IMR-90 (cell line): ENCODE results near the gene GSG1L. TPM values are rescaled to one million over a fixed set of nuclear protein-coding genes. Genes with fewer than 3 reads are reported as not detected.

Source experiments
- ATAC-seq: fragments of 200-7000 bp; cut with Tn5 transposase; 2 replicates; pipeline ENCODE4 v1.9.1; 2020; ENCODE audit warnings: low read depth, mild to moderate bottlenecking, moderate library complexity
- BruUV-seq: library from RNA; stranded (reverse); fragments of 400-500 nt; replicated peaks from 2 replicates; lab custom pipeline; 2021; lab: Mats Ljungman, UMichigan
- CTCF ChIA-PET: fragments of 300-600 bp; formaldehyde crosslinking; extraction: SDS; loops from one replicate; lab custom pipeline; 2021; ENCODE audit warnings: antibody characterized with exemption; lab: Yijun Ruan, JAX
- POLR2A ChIA-PET: fragments of 300-600 bp; sonication (Branson Sonifier 250); formaldehyde crosslinking; loops from one replicate; lab custom pipeline; 2022; ENCODE audit warnings: antibody characterized with exemption; ENCODE audit not compliant: unreplicated experiment; lab: Charles Lee
- DNase-seq: peaks from one replicate; pipeline ENCODE4 v3.0.0; 2013
- H2AFZ ChIP-seq: replicated peaks from 2 replicates; pipeline ENCODE3; 2013; ENCODE audit warnings: low read length, mild to moderate bottlenecking; ENCODE audit not compliant: poor library complexity
- H2AK5ac ChIP-seq: 2 replicates; pipeline ENCODE4 v1.6.1; 2013; ENCODE audit warnings: low read depth, low read length, inconsistent platforms
- H2AK9ac ChIP-seq: replicated peaks from 2 replicates; pipeline ENCODE3; 2013; ENCODE audit warnings: mild to moderate bottlenecking, low read depth, low read length, moderate library complexity; ENCODE audit not compliant: poor library complexity
- H2BK120ac ChIP-seq: 2 replicates; pipeline ENCODE4 v1.6.1; 2013; ENCODE audit warnings: low read depth, low read length, inconsistent platforms
- H2BK15ac ChIP-seq: 3 replicates; pipeline ENCODE4 v1.6.1; 2013; ENCODE audit warnings: low read depth, low read length, inconsistent platforms
- H2BK20ac ChIP-seq: 2 replicates; pipeline ENCODE4 v1.6.1; 2013; ENCODE audit warnings: low read depth, mild to moderate bottlenecking, inconsistent platforms, low read length, moderate library complexity
- H2BK5ac ChIP-seq: 2 replicates; pipeline ENCODE4 v1.6.1; 2013; ENCODE audit warnings: mild to moderate bottlenecking, low read depth, low read length, inconsistent platforms; ENCODE audit not compliant: poor library complexity, severe bottlenecking
- H3K14ac ChIP-seq: replicated peaks from 2 replicates; pipeline ENCODE4 v1.6.1; 2013; ENCODE audit warnings: low read depth, low read length, inconsistent platforms
- H3K18ac ChIP-seq: 2 replicates; pipeline ENCODE4 v1.6.1; 2013; ENCODE audit warnings: low read depth, low read length, control low read depth
- H3K23ac ChIP-seq: 2 replicates; pipeline ENCODE4 v1.6.1; 2013; ENCODE audit warnings: low read depth, low read length, inconsistent platforms
- H3K27ac ChIP-seq: 2 replicates; pipeline ENCODE4 v1.5.1; 2013; ENCODE audit warnings: mild to moderate bottlenecking, control low read depth, low read length; ENCODE audit not compliant: insufficient read depth
- H3K27me3 ChIP-seq: 2 replicates; pipeline ENCODE4 v1.6.1; 2013; ENCODE audit warnings: low read length; ENCODE audit not compliant: control insufficient read depth, insufficient read depth
- H3K36me3 ChIP-seq: 2 replicates; pipeline ENCODE4 v1.6.1; 2013; ENCODE audit warnings: low read length, mixed read lengths; ENCODE audit not compliant: control insufficient read depth, insufficient read depth
- H3K4ac ChIP-seq: 2 replicates; pipeline ENCODE4 v1.6.1; 2013; ENCODE audit warnings: low read depth, low read length, inconsistent platforms
- H3K4me1 ChIP-seq: 2 replicates; pipeline ENCODE4 v1.6.1; 2013; ENCODE audit warnings: low read length, mixed read lengths; ENCODE audit not compliant: control insufficient read depth, insufficient read depth
- H3K4me2 ChIP-seq: 2 replicates; pipeline ENCODE4 v1.6.1; 2013; ENCODE audit warnings: low read depth, mild to moderate bottlenecking, control low read depth, low read length, moderate library complexity
- H3K4me3 ChIP-seq: 2 replicates; pipeline ENCODE4 v1.5.1; 2013; ENCODE audit warnings: low read depth, mild to moderate bottlenecking, control low read depth, low read length, moderate library complexity; ENCODE audit not compliant: insufficient read depth
- H3K56ac ChIP-seq: 2 replicates; pipeline ENCODE4 v1.6.1; 2013; ENCODE audit warnings: low read length, inconsistent platforms; ENCODE audit not compliant: insufficient read depth; ENCODE audit errors: extremely low read depth
- H3K79me1 ChIP-seq, 2 experiments: 2 replicates each; pipeline ENCODE4 v1.6.1; 2013; ENCODE audit warnings: low read length in 2 of 2, inconsistent platforms in 1 of 2, low read depth in 1 of 2
- H3K9ac ChIP-seq: 2 replicates; pipeline ENCODE4 v1.6.1; 2013; ENCODE audit warnings: low read depth, low read length, control low read depth
- H3K9me1 ChIP-seq: 2 replicates; pipeline ENCODE4 v1.6.1; 2013; ENCODE audit warnings: low read length, inconsistent platforms; ENCODE audit not compliant: insufficient read depth
- H3K9me3 ChIP-seq: 2 replicates; pipeline ENCODE4 v1.6.1; 2013; ENCODE audit warnings: low read length; ENCODE audit not compliant: control insufficient read depth, insufficient read depth
- H4K20me1 ChIP-seq: 2 replicates; pipeline ENCODE4 v1.6.1; 2013; ENCODE audit warnings: low read length, inconsistent platforms; ENCODE audit not compliant: insufficient read depth
- H4K5ac ChIP-seq: 2 replicates; pipeline ENCODE4 v1.6.1; 2013; ENCODE audit warnings: mild to moderate bottlenecking, low read depth, low read length, control low read depth
- H4K8ac ChIP-seq, 2 experiments: 2 replicates each; pipeline ENCODE4 v1.6.1; 2013; ENCODE audit warnings: low read depth in 2 of 2, low read length in 2 of 2, control low read depth in 1 of 2, inconsistent platforms in 1 of 2
- H4K91ac ChIP-seq: 2 replicates; pipeline ENCODE4 v1.6.1; 2013; ENCODE audit warnings: low read depth, low read length, inconsistent platforms; ENCODE audit not compliant: insufficient read depth
- MAZ ChIP-seq: IDR thresholded peaks from 2 replicates; pipeline ENCODE4 v1.6.1; 2012; ENCODE audit warnings: low read depth, mild to moderate bottlenecking, low read length, improper control_type of control experiment, moderate library complexity, borderline replicate concordance
- POLR2A ChIP-seq: IDR thresholded peaks from 2 replicates; pipeline ENCODE4 v1.6.1; 2012; ENCODE audit warnings: mild to moderate bottlenecking, low read depth, low read length
- WGBS, 2 experiments: methylation state at CpG; one replicate each; pipeline versions ENCODE4 v1.1.5 to v1.1.7; 2013; ENCODE audit warnings: missing lambda C conversion rate in 2 of 2; ENCODE audit not compliant: insufficient read length in 1 of 2; ENCODE audit errors: extremely low coverage in 2 of 2; 5-methylcytosine and 5-hydroxymethylcytosine counted together
- dilution Hi-C: fragments of 300-500 bp; cut with HindIII; formaldehyde crosslinking; loops from one replicate; pipeline ENCODE4 v1.14.3; 2018; ENCODE audit warnings: low sequenced_read_pairs; ENCODE audit not compliant: unreplicated experiment
- in situ Hi-C: fragments of 300-500 bp; cut with MboI; formaldehyde crosslinking; loops from 3 replicates; pipeline ENCODE4 v1.14.3; 2019; ENCODE audit warnings: low sequenced_read_pairs, inconsistent platforms, mixed read lengths
- intact Hi-C: fragments of 100-400 bp; cut with micrococcal nuclease; formaldehyde crosslinking; loops from 2 replicates; pipeline ENCODE4 v1.10.0; 2022
- polyA plus RNA-seq, 3 experiments: library from polyadenylated mRNA; depleted of rRNA; stranded (reverse); fragments of >200 nt; gene quantifications; 2 replicates each; pipeline ENCODE4 v1.2.3, GENCODE V29; 2012; ENCODE audit warnings: low replicate concordance in 1 of 3
- total RNA-seq: library from RNA; depleted of rRNA; stranded (reverse); fragments of >200 nt; gene quantifications from 2 replicates; pipeline ENCODE4 v1.2.3, GENCODE V29; 2012

Gene GSG1L
- total and polyA plus RNA-seq, 2 of the 4 experiments (the other 2 are of a cell fraction), result not detected

DNA sequence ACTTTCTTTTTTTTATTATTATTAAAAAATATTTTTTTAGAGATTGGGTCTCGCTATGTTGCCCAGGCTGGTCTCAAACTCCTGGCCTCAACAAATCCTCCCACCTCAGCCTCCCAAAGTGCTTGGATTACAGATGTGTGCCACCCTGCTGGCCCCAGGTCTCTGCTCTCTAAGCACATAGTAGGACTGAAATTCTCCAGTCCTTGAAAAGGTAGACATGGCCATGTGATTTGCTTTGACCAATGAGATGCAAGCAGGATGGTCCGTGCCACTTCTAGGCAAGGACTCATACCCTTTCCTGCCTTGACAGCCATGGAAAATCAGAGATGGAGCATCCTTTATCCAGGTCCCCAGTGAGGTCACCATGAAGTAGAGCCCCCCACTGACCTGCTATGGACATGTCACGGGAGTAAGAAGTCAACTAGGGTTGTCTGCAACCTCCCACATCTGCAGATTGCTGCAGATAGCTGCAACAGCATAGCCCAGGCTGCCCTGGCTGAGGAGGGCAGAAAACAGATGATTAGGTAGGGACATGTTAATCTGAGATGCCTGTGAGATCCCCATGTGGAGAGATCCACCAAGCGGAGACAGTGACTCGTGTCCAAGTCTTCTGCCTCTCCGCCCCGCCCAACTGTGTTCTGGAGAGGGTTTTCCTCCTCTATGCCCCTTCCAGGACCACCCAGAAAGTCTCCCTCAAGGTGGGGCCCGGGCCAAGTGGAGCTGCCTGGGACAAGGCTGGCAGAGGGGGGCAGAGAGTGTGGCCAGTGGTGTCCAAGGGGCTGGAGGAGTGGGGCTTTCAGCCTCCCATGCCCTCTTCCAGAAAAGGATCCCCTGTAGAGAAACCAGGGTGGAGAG lies 11.0 kb downstream of the GSG1L start (continued):
- TF ChIP-seq MAZ, result no peak

GRCh38 chr16:28051486-28051885 lies 12.0 kb downstream of the GSG1L start:
- H2BK20ac ChIP-seq, result no peak overlapping the region
- H2BK15ac ChIP-seq, result no peak overlapping the region
- peaks cover 33% of the 10 kb centered on the region for H3K27me3 ChIP-seq
- TF ChIP-seq POLR2A, result no peak
- dilution Hi-C loops (no loop called here), intact Hi-C loops (no loop called here), in situ Hi-C loops (no loop called here)
- DNase-seq (no peak), ATAC-seq (no peak)
- no peak overlapping the region for H3K9ac ChIP-seq
- ChIA-PET POLR2A (no interaction called here), CTCF (interaction anchor here (1.2 kb wide), 1 partner anchor 10 kb away, joined by 4 read pairs; no protein-coding TSS in a partner anchor)
- no peak overlapping the region for H4K91ac ChIP-seq
- H3K14ac ChIP-seq, result no peak overlapping the region
- H3K18ac ChIP-seq, result no peak overlapping the region
- no peaks in the 10 kb centered on the region for H3K36me3 ChIP-seq
- no TSS peak for BruUV-seq
- no peaks in the 10 kb centered on the region for H3K79me1 ChIP-seq
- H3K9me3 ChIP-seq, result peaks cover 2% of the 10 kb centered on the region; the same call in 1 of the 2 replicates
- H3K4me2 ChIP-seq, result no peak overlapping the region
- WGBS, 2 experiments, result 56% methylated on average over 4 of the region's 7 CpGs; no CpG with 5 or more reads in 1 of the 2 experiments
- H3K4me3 ChIP-seq, result no peak overlapping the region
- H2AK5ac ChIP-seq, result no peak overlapping the region
- no peak overlapping the region for H2AK9ac ChIP-seq
- H2AFZ ChIP-seq, result no peak overlapping the region
- no peak overlapping the region for H3K4ac ChIP-seq
- H3K27ac ChIP-seq, result no peak overlapping the region
- no peak overlapping the region for H3K23ac ChIP-seq
- no peaks in the 10 kb centered on the region; the same call in 1 of the 2 replicates for H3K4me1 ChIP-seq
- no peaks in the 10 kb centered on the region for H4K20me1 ChIP-seq
- H2BK5ac ChIP-seq, result no peak overlapping the region
- H3K56ac ChIP-seq, result no peak overlapping the region
- H4K5ac ChIP-seq, result no peak overlapping the region
- H4K8ac ChIP-seq, result no peak overlapping the region
- H2BK120ac ChIP-seq, result no peak overlapping the region
- H3K9me1 ChIP-seq, result no peaks in the 10 kb centered on the region
